DOHH2 (cell line): ENCODE results near the gene COL26A1.

Source experiments
- CTCF ChIP-seq: fragments of 200-600 bp; sonication (generic); IDR thresholded peaks from one replicate; pipeline ENCODE4 v1.5.1; 2014; ENCODE audit warnings: antibody characterized with exemption, mild to moderate bottlenecking, low read depth, low read length; ENCODE audit not compliant: poor library complexity, severe bottlenecking
- EZH2phosphoT487 ChIP-seq: fragments of 200-600 bp; sonication (generic); IDR thresholded peaks from 2 replicates; pipeline ENCODE4 v1.6.1; 2017; ENCODE audit warnings: borderline replicate concordance, mild to moderate bottlenecking, antibody characterized with exemption, low read length, moderate library complexity, mixed read lengths

- TF ChIP-seq CTCF (no peak), EZH2phosphoT487 (no peak)
Measured at GRCh38 chr7:101466871-101467270, 104.2 kb downstream of the COL26A1 start.
